Sigmoid colon (tissue), 7 donors: ENCODE data around the gene GUCY2C. TPM values are rescaled to one million over a fixed set of nuclear protein-coding genes. Genes with fewer than 3 reads are reported as not detected.

ENCODE experiments used
- DNase-seq: peaks from one replicate; pipeline ENCODE4 v3.0.0-alpha.2; 2019
- H3K27ac ChIP-seq, 4 donors: fragments of 200-600 bp; sonication (generic); one replicate each; pipeline ENCODE4 v1.5.1; 2016 to 2019; ENCODE audit warnings: mild to moderate bottlenecking in 1 of 4
- H3K27me3 ChIP-seq, 3 donors: fragments of 200-600 bp; sonication (generic); one replicate each; pipeline ENCODE4 v1.5.1; 2019; ENCODE audit warnings: mild to moderate bottlenecking in 1 of 3
- H3K36me3 ChIP-seq, 4 donors: fragments of 200-600 bp; sonication (generic); one replicate each; pipeline ENCODE4 v1.5.1; 2016 to 2019
- H3K4me1 ChIP-seq, 4 donors: fragments of 200-600 bp; sonication (generic); one replicate each; pipeline ENCODE4 v1.5.1; 2017 to 2019
- H3K4me3 ChIP-seq, 4 donors: fragments of 200-600 bp; sonication (generic); one replicate each; pipeline ENCODE4 v1.5.1; 2017 to 2019; ENCODE audit warnings: mild to moderate bottlenecking in 2 of 4, moderate library complexity in 1 of 4
- H3K9me3 ChIP-seq, 4 donors: fragments of 200-600 bp in 3 of 4; sonication (generic) in 3 of 4; one replicate each; pipeline versions ENCODE4 v1.5.1 to v1.6.1; 2013 to 2019
- EP300 ChIP-seq, 4 donors: sonication (generic); formaldehyde crosslinking; IDR thresholded peaks; one replicate each; pipeline ENCODE4 v1.6.1; 2017; ENCODE audit warnings: antibody characterized with exemption in 4 of 4
- POLR2A ChIP-seq, 2 donors: fragments of 450-650 bp; IDR thresholded peaks; one replicate each; pipeline ENCODE4 v1.6.1; 2016; ENCODE audit warnings: antibody characterized with exemption in 2 of 2, mild to moderate bottlenecking in 2 of 2, moderate library complexity in 2 of 2
- POLR2AphosphoS5 ChIP-seq, 4 donors: sonication (generic); formaldehyde crosslinking; IDR thresholded peaks; one replicate each; pipeline ENCODE4 v1.6.1; 2017; ENCODE audit warnings: antibody characterized with exemption in 4 of 4
- WGBS, 2 donors: extraction: QIAGEN DNeasy Blood & Tissue Kit; methylation state at CpG; one replicate each; pipeline ENCODE4 v1.1.7; 2013; 5-methylcytosine and 5-hydroxymethylcytosine counted together
- intact Hi-C: fragments of 100-400 bp; cut with DNase I; formaldehyde crosslinking; loops from one replicate; pipeline ENCODE4 v1.15.1; 2023
- polyA plus RNA-seq, 3 donors: library from polyadenylated mRNA; stranded (reverse); fragments of 200-250 nt; gene quantifications; one replicate each; pipeline ENCODE4 v1.2.3, GENCODE V29; 2013
- total RNA-seq, 4 donors: library from RNA; depleted of rRNA; stranded (reverse); fragments of >200 nt; gene quantifications; one replicate each; pipeline ENCODE4 v1.1.0, GENCODE V29; 2016
- TF ChIP-seq, protein P1 (sequence below), 4 experiments: fragments of 450-650 bp in 3 of 4; fragments of 200-600 bp in 1 of 4; IDR thresholded peaks; one replicate each; pipeline ENCODE4 v1.5.1; 2016 to 2019; ENCODE audit warnings: antibody characterized with exemption in 4 of 4, mild to moderate bottlenecking in 3 of 4, moderate library complexity in 2 of 4
- donor health status: healthy with polysubstance abuse.
- donor health status: Bipolar disorder and iron deficiency.
- donor health status: healthy.

GUCY2C gene
- total and polyA plus RNA-seq, 7 donors, result 0.55 to 26.9 (median 8.7) TPM; not detected in 3

DNA sequence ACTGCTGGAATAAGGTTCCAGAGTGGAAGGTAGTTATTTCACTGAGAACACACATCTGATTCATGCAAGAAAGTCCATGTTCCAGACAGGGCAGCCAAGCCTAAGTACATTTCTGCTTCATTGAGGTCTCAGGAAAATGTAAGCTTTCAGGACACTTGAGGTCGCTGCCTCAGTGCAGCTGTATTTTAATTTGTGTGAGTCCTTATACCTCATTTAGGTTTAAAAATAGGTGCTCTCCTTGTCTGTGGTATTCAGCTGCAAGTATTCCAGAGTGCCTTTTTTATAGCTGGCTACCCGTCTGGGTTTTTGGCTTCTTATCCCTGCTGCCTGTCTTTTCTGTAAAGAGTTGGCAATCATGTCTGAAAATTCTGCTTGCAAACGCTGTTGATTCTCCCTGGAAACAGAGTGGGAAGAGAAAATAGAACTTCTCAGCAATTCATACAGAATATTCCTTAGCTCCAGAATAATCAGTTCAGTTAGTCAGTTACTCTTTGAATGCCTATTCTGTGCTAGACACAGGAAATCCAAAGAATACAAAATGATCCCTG lies 83.4 kb downstream of the GUCY2C start:
- WGBS, 2 donors, result 68 to 90% methylated on average over 3 of the region's 3 CpGs
- intact Hi-C loops, result no loop called here
- TF ChIP-seq EP300 (IDR thresholded peaks at IDR 0.05) (no peak), POLR2A (IDR thresholded peaks at IDR 0.05) (no peak), POLR2AphosphoS5 (IDR thresholded peaks at IDR 0.05) (no peak)
- TF ChIP-seq, protein P1, sequence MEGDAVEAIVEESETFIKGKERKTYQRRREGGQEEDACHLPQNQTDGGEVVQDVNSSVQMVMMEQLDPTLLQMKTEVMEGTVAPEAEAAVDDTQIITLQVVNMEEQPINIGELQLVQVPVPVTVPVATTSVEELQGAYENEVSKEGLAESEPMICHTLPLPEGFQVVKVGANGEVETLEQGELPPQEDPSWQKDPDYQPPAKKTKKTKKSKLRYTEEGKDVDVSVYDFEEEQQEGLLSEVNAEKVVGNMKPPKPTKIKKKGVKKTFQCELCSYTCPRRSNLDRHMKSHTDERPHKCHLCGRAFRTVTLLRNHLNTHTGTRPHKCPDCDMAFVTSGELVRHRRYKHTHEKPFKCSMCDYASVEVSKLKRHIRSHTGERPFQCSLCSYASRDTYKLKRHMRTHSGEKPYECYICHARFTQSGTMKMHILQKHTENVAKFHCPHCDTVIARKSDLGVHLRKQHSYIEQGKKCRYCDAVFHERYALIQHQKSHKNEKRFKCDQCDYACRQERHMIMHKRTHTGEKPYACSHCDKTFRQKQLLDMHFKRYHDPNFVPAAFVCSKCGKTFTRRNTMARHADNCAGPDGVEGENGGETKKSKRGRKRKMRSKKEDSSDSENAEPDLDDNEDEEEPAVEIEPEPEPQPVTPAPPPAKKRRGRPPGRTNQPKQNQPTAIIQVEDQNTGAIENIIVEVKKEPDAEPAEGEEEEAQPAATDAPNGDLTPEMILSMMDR (IDR thresholded peaks at IDR 0.05), result no peak
- Histone ChIP-seq H3K4me3 (no peak overlapping the region), H3K27me3 (no peaks in the 10 kb centered on the region), H3K4me1 (peaks cover 0 to 13% (median 5%) of the 10 kb centered on the region in 4 donors), H3K27ac (peak overlapping the region in 2 of 4 donors; percentile 11 to 15), H3K36me3 (no peaks in the 10 kb centered on the region), H3K9me3 (no peaks in the 10 kb centered on the region)
- DNase-seq, result no peak

DNA sequence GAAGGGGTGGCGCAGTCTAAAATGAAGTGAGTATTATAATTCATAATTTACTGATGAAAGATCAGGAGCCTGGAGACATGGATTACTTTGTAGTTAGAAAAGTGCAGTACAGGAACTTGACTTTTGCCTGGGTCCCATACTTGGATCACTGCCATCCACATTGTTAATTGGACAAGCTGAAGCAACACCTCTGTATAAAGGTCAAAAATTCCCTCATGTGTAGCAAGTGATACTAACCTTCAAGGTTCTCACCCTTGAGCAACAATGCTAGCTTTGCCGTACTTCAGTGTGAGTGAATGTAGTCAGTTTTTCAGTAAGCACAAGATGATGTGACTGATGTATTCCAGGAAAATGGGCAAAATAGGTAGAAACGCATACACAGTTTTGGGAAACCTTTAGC lies 84.1 kb downstream of the GUCY2C start:
- peaks cover 0 to 4% (median 0%) of the 10 kb centered on the region in 4 donors for H3K9me3 ChIP-seq
- WGBS, 2 donors, result 81 to 91% methylated on average over 3 of the region's 3 CpGs
- peaks cover 0 to 13% (median 5%) of the 10 kb centered on the region in 4 donors for H3K4me1 ChIP-seq
- H3K27me3 ChIP-seq, result no peaks in the 10 kb centered on the region
- no peak overlapping the region for H3K27ac ChIP-seq
- intact Hi-C loops, result no loop called here
- TF ChIP-seq, protein P1 (IDR thresholded peaks at IDR 0.05), result no peak
- TF ChIP-seq POLR2AphosphoS5 (IDR thresholded peaks at IDR 0.05) (no peak), POLR2A (IDR thresholded peaks at IDR 0.05) (no peak), EP300 (IDR thresholded peaks at IDR 0.05) (no peak)
- no peaks in the 10 kb centered on the region for H3K36me3 ChIP-seq
- no peak for DNase-seq
- H3K4me3 ChIP-seq, result no peak overlapping the region

DNA sequence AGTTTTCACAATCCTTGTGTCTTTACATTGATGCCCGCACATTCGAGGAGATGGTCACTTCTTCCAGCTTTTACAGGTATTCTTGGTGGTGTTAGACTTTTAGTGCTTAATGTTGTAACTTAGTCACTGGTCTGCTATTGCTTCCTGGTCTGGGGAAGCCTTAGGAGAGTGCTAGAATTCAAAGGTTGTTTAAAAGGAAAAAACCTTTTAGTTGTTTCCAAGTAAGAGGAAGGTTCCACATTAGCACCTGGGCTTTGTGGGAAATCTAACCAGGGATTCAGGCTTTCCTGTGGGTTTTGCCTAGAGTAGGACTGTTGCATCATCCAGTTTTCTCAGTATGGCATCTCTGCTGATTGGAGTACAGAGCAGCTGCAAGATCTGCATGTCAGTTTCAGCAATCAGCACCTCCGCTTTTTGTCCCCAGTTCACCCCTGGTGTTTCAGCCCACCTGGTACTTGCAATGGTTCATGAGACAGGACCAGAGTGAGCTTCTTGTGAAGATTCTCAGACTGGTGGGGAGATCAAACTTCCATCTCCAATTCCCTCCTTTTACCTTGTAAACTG lies 84.7 kb downstream of the GUCY2C start:
- Histone ChIP-seq H3K4me3 (no peak overlapping the region), H3K4me1 (peaks cover 0 to 13% (median 5%) of the 10 kb centered on the region in 4 donors), H3K36me3 (no peaks in the 10 kb centered on the region), H3K9me3 (peaks cover 0 to 4% (median 0%) of the 10 kb centered on the region in 4 donors), H3K27ac (no peak overlapping the region), H3K27me3 (no peaks in the 10 kb centered on the region)
- TF ChIP-seq EP300 (IDR thresholded peaks at IDR 0.05), result no peak
- TF ChIP-seq POLR2A (IDR thresholded peaks at IDR 0.05), result no peak
- TF ChIP-seq, protein P1 (IDR thresholded peaks at IDR 0.05), result no peak
- no peak for TF ChIP-seq POLR2AphosphoS5 (IDR thresholded peaks at IDR 0.05)
- no peak for DNase-seq
- WGBS, 2 donors, result 80 to 93% methylated on average over 3 of the region's 3 CpGs
- intact Hi-C loops, result no loop called here

DNA sequence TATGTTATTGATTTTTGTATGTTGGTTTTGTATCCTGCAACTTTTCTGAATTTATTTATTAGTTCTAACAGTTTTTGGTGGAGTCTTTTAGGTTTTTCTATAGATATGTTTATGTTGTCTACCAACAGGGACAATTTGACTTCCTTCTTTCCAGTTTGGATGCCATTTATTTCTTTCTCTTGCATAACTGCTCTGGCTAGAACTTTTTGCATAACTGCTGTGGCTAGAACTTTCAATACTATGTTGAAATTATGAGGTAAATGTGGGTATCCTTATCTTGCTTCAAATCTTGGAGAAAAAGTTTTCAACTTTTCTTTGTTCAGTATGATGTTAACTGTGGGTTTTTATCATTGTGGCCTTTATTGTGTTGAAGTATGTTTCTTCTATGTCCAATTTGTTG lies 88.8 kb downstream of the GUCY2C start:
- TF ChIP-seq EP300 (IDR thresholded peaks at IDR 0.05), result no peak
- TF ChIP-seq POLR2AphosphoS5 (IDR thresholded peaks at IDR 0.05), result no peak
- TF ChIP-seq, protein P1 (IDR thresholded peaks at IDR 0.05), result no peak
- no peak for TF ChIP-seq POLR2A (IDR thresholded peaks at IDR 0.05)
- Histone ChIP-seq H3K27ac (no peak overlapping the region), H3K4me3 (no peak overlapping the region), H3K9me3 (peaks cover 0 to 7% (median 0%) of the 10 kb centered on the region in 4 donors), H3K36me3 (no peaks in the 10 kb centered on the region), H3K27me3 (no peaks in the 10 kb centered on the region), H3K4me1 (no peaks in the 10 kb centered on the region)
- no peak for DNase-seq
- intact Hi-C loops, result no loop called here
